Skeletal muscle tissue (tissue), 4 donors: Measurements from ENCODE around the gene SFT2D2. TPM values are rescaled to one million over a fixed set of nuclear protein-coding genes. Genes with fewer than 3 reads are reported as not detected.

Experiments
- H3K27ac ChIP-seq: one replicate; pipeline ENCODE4 v1.7.0; 2013; ENCODE audit warnings: mild to moderate bottlenecking, low read depth, low read length, inconsistent platforms
- H3K27me3 ChIP-seq, 3 donors: one replicate each; pipeline ENCODE4 v1.7.0; 2013; ENCODE audit warnings: low read length in 3 of 3; ENCODE audit not compliant: control insufficient read depth in 3 of 3, insufficient read depth in 3 of 3
- H3K36me3 ChIP-seq, 3 donors: one replicate each; pipeline ENCODE4 v1.7.0; 2013; ENCODE audit warnings: low read length in 3 of 3; ENCODE audit not compliant: control insufficient read depth in 3 of 3, insufficient read depth in 3 of 3
- H3K4me1 ChIP-seq, 3 donors: one replicate each; pipeline ENCODE4 v1.7.0; 2013; ENCODE audit warnings: low read length in 3 of 3, mild to moderate bottlenecking in 3 of 3; ENCODE audit not compliant: control insufficient read depth in 3 of 3, insufficient read depth in 3 of 3
- H3K4me3 ChIP-seq, 3 donors: one replicate each; pipeline ENCODE4 v1.7.0; 2013; ENCODE audit warnings: low read length in 3 of 3
- H3K9ac ChIP-seq, 3 donors: one replicate each; pipeline ENCODE4 v1.7.0; 2013; ENCODE audit warnings: low read length in 3 of 3, mild to moderate bottlenecking in 3 of 3, moderate library complexity in 2 of 3, low read depth in 1 of 3
- H3K9me3 ChIP-seq, 3 donors: one replicate each; pipeline ENCODE4 v1.7.0; 2013; ENCODE audit warnings: low read length in 3 of 3; ENCODE audit not compliant: control insufficient read depth in 3 of 3
- total RNA-seq: library from RNA; depleted of rRNA; stranded (reverse); fragments of >200 nt; gene quantifications from one replicate; pipeline ENCODE4 v1.2.3, GENCODE V29; 2014
- donor health status: Osteomylitis.

SFT2D2 gene
- total RNA-seq, 1 donor from 2014 or later: 18.8 TPM

- Histone ChIP-seq H3K27ac (no peak overlapping the region), H3K4me1 (peaks cover 2 to 4% (median 2%) of the 10 kb centered on the region in 3 donors), H3K36me3 (no peaks in the 10 kb centered on the region), H3K27me3 (no peaks in the 10 kb centered on the region), H3K4me3 (no peak overlapping the region), H3K9me3 (peaks cover 0 to 4% (median 0%) of the 10 kb centered on the region in 3 donors), H3K9ac (no peak overlapping the region)
These were observed 5.3 kb upstream of the SFT2D2 start for GRCh38 chr1:168220470-168220871.

GRCh38 chr1:168221275-168221674 is 4.5 kb upstream of the SFT2D2 start:
- Histone ChIP-seq H3K9me3 (peaks cover 0 to 4% (median 0%) of the 10 kb centered on the region in 3 donors), H3K4me1 (peaks cover 3 to 6% (median 4%) of the 10 kb centered on the region in 3 donors), H3K36me3 (no peaks in the 10 kb centered on the region), H3K27me3 (no peaks in the 10 kb centered on the region), H3K9ac (no peak overlapping the region), H3K4me3 (no peak overlapping the region), H3K27ac (no peak overlapping the region)

GRCh38 chr1:168223261-168223660 is 2.5 kb upstream of the SFT2D2 start:
- no peak overlapping the region for H3K27ac ChIP-seq
- peaks cover 3 to 13% (median 8%) of the 10 kb centered on the region in 3 donors for H3K4me1 ChIP-seq
- H3K36me3 ChIP-seq: no peaks in the 10 kb centered on the region
- no peak overlapping the region for H3K4me3 ChIP-seq
- H3K9ac ChIP-seq: no peak overlapping the region
- peaks cover 0 to 4% (median 0%) of the 10 kb centered on the region in 3 donors for H3K9me3 ChIP-seq
- no peaks in the 10 kb centered on the region for H3K27me3 ChIP-seq

GRCh38 chr1:168223681-168224540 is 1.9 kb upstream of the SFT2D2 start:
- H3K4me3 ChIP-seq: no peak overlapping the region

GRCh38 chr1:168224991-168225390 is 813 bp upstream of the SFT2D2 start:
- peaks cover 0 to 5% (median 2%) of the 10 kb centered on the region in 3 donors for H3K36me3 ChIP-seq
- no peak overlapping the region for H3K9ac ChIP-seq
- peaks cover 0 to 4% (median 0%) of the 10 kb centered on the region in 3 donors for H3K9me3 ChIP-seq
- H3K4me1 ChIP-seq: peaks cover 3 to 19% (median 13%) of the 10 kb centered on the region in 3 donors
- H3K27me3 ChIP-seq: no peaks in the 10 kb centered on the region
- peak overlapping the region in 1 of 3 donors; percentile 82 for H3K4me3 ChIP-seq
- no peak overlapping the region for H3K27ac ChIP-seq

More at GRCh38 chr1:168223681-168224540, 1.9 kb upstream of the SFT2D2 start:
- H3K27ac ChIP-seq: no peak overlapping the region
- peaks cover 0 to 4% (median 0%) of the 10 kb centered on the region in 3 donors for H3K9me3 ChIP-seq
- no peaks in the 10 kb centered on the region for H3K36me3 ChIP-seq
- H3K4me1 ChIP-seq: peaks cover 3 to 13% (median 12%) of the 10 kb centered on the region in 3 donors
- H3K9ac ChIP-seq: no peak overlapping the region
- H3K27me3 ChIP-seq: no peaks in the 10 kb centered on the region

- H3K4me1 ChIP-seq: peaks cover 3 to 19% (median 13%) of the 10 kb centered on the region in 3 donors
- no peak overlapping the region for H3K9ac ChIP-seq
- peak overlapping the region in 1 of 3 donors; percentile 44 for H3K4me3 ChIP-seq
- H3K27ac ChIP-seq: peak overlapping the region; percentile 75
- no peaks in the 10 kb centered on the region for H3K27me3 ChIP-seq
- H3K36me3 ChIP-seq: peaks cover 9 to 23% (median 12%) of the 10 kb centered on the region in 3 donors
- peaks cover 0 to 4% (median 0%) of the 10 kb centered on the region in 3 donors for H3K9me3 ChIP-seq
These were observed 1.8 kb downstream of the SFT2D2 start for GRCh38 chr1:168227620-168228019.

- Histone ChIP-seq H3K4me1 (peaks cover 3 to 19% (median 13%) of the 10 kb centered on the region in 3 donors), H3K9me3 (no peaks in the 10 kb centered on the region), H3K27me3 (no peaks in the 10 kb centered on the region), H3K4me3 (no peak overlapping the region), H3K27ac (no peak overlapping the region), H3K9ac (no peak overlapping the region), H3K36me3 (peaks cover 12 to 37% (median 25%) of the 10 kb centered on the region in 3 donors)
These were observed 4.1 kb downstream of the SFT2D2 start for GRCh38 chr1:168229893-168230292.

GRCh38 chr1:168230709-168231108 is 4.9 kb downstream of the SFT2D2 start:
- Histone ChIP-seq H3K27ac (no peak overlapping the region), H3K9me3 (no peaks in the 10 kb centered on the region), H3K36me3 (peaks cover 12 to 44% (median 25%) of the 10 kb centered on the region in 3 donors), H3K9ac (no peak overlapping the region), H3K4me3 (no peak overlapping the region), H3K4me1 (peaks cover 6 to 16% (median 7%) of the 10 kb centered on the region in 3 donors), H3K27me3 (no peaks in the 10 kb centered on the region)

GRCh38 chr1:168234846-168235547 is 9.2 kb downstream of the SFT2D2 start:
- peaks cover 15 to 59% (median 38%) of the 10 kb centered on the region in 3 donors for H3K36me3 ChIP-seq
- H3K4me3 ChIP-seq: no peak overlapping the region
- no peak overlapping the region for H3K27ac ChIP-seq

More at GRCh38 chr1:168234846-168235547, 9.2 kb downstream of the SFT2D2 start:
- Histone ChIP-seq H3K4me1 (peaks cover 0 to 11% (median 0%) of the 10 kb centered on the region in 3 donors), H3K9me3 (no peaks in the 10 kb centered on the region), H3K27me3 (no peaks in the 10 kb centered on the region), H3K9ac (no peak overlapping the region)
